Measurements from ENCODE around the gene CYP2B6. TPM values are rescaled to one million over a fixed set of nuclear protein-coding genes. Genes with fewer than 3 reads are reported as not detected.

CYP2B6 gene
- polyA plus RNA-seq, 1 donor from 2014 or later, result not detected

DNA sequence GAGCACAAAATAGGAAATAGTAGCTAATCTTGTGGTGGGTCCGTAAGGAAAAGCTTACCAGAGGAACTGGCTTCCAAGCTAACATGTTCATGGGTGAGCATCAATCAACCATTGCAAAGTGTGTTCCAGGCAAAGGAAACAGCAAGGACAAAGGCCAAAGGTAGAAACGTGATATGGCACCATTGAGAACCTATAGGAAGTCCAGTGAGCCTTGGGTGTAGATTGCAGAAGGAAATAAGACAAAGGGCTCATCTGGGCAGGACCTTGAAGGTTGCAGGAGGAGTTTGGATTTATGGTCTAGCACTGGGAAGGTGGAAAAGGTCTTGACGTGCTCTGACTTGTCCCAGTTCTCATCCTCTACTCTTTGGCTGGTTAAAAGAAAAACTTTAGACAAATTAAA lies 22.3 kb downstream of the CYP2B6 start:
- Histone ChIP-seq H3K79me2 (replicated peaks; ENCODE audit: insufficient read depth, low read length) (no peaks in the 10 kb centered on the region), H2AFZ (ENCODE audit: low read depth, low read length) (no peak overlapping the region), H3K9me2 (ENCODE audit: insufficient read depth, low read length) (no peaks in the 10 kb centered on the region), H4K20me1 (ENCODE audit: insufficient read depth) (no peaks in the 10 kb centered on the region), H3K36me3 (ENCODE audit: insufficient read depth, low read length) (no peaks in the 10 kb centered on the region), H3F3A (ENCODE audit: insufficient read depth, low read length, poor library complexity, severe bottlenecking) (no peaks in the 10 kb centered on the region), H3K27ac (ENCODE audit: low read length) (no peak overlapping the region), H3K9me3 (ENCODE audit: low read length) (no peaks in the 10 kb centered on the region), H3K4me3 (ENCODE audit: low read length) (no peak overlapping the region), H3K9ac (ENCODE audit: low read length) (no peak overlapping the region), H3K27me3 (ENCODE audit: insufficient read depth, low read depth, low read length) (no peaks in the 10 kb centered on the region), H3K4me2 (ENCODE audit: low read length) (no peak overlapping the region)
- TF ChIP-seq, protein P1, sequence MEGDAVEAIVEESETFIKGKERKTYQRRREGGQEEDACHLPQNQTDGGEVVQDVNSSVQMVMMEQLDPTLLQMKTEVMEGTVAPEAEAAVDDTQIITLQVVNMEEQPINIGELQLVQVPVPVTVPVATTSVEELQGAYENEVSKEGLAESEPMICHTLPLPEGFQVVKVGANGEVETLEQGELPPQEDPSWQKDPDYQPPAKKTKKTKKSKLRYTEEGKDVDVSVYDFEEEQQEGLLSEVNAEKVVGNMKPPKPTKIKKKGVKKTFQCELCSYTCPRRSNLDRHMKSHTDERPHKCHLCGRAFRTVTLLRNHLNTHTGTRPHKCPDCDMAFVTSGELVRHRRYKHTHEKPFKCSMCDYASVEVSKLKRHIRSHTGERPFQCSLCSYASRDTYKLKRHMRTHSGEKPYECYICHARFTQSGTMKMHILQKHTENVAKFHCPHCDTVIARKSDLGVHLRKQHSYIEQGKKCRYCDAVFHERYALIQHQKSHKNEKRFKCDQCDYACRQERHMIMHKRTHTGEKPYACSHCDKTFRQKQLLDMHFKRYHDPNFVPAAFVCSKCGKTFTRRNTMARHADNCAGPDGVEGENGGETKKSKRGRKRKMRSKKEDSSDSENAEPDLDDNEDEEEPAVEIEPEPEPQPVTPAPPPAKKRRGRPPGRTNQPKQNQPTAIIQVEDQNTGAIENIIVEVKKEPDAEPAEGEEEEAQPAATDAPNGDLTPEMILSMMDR (IDR thresholded peaks at IDR 0.05; ENCODE audit: poor library complexity, severe bottlenecking), result no peak

DNA sequence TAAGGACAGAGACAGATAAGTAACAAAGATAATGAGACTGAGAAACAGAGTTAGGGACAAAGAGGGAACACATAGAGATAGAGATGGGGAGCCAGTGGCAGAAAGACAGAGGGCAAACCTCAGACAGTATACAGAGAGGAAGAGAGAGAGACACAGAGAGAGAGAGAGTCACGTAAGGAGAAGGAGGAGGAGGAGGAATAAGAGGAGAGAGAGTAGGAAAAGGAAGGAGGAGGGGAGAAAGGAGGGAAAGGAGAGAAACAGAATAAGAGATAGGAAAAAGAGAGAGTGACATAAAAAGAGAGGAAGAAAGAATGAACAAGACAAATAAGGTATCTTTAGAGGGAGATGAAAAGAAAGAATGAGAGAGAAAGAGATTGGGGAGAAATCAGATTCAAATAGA lies 23.6 kb downstream of the CYP2B6 start:
- H3K9ac ChIP-seq (ENCODE audit: low read length), result no peak overlapping the region
- H3K27me3 ChIP-seq (ENCODE audit: insufficient read depth, low read depth, low read length), result no peaks in the 10 kb centered on the region
- H4K20me1 ChIP-seq (ENCODE audit: insufficient read depth), result no peaks in the 10 kb centered on the region
- TF ChIP-seq TAF1 (IDR thresholded peaks at IDR 0.05; ENCODE audit: low read depth) (no peak), POLR2AphosphoS5 (IDR thresholded peaks at IDR 0.05) (no peak), MXI1 (conservative IDR thresholded peaks at IDR 0.05; ENCODE audit: poor library complexity, severe bottlenecking) (no peak)
- TF ChIP-seq, protein P2, sequence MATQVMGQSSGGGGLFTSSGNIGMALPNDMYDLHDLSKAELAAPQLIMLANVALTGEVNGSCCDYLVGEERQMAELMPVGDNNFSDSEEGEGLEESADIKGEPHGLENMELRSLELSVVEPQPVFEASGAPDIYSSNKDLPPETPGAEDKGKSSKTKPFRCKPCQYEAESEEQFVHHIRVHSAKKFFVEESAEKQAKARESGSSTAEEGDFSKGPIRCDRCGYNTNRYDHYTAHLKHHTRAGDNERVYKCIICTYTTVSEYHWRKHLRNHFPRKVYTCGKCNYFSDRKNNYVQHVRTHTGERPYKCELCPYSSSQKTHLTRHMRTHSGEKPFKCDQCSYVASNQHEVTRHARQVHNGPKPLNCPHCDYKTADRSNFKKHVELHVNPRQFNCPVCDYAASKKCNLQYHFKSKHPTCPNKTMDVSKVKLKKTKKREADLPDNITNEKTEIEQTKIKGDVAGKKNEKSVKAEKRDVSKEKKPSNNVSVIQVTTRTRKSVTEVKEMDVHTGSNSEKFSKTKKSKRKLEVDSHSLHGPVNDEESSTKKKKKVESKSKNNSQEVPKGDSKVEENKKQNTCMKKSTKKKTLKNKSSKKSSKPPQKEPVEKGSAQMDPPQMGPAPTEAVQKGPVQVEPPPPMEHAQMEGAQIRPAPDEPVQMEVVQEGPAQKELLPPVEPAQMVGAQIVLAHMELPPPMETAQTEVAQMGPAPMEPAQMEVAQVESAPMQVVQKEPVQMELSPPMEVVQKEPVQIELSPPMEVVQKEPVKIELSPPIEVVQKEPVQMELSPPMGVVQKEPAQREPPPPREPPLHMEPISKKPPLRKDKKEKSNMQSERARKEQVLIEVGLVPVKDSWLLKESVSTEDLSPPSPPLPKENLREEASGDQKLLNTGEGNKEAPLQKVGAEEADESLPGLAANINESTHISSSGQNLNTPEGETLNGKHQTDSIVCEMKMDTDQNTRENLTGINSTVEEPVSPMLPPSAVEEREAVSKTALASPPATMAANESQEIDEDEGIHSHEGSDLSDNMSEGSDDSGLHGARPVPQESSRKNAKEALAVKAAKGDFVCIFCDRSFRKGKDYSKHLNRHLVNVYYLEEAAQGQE (IDR thresholded peaks at IDR 0.05; ENCODE audit: borderline replicate concordance), result no peak
- no peaks in the 10 kb centered on the region for H3K9me2 ChIP-seq (ENCODE audit: insufficient read depth, low read length)
- H3K36me3 ChIP-seq (ENCODE audit: insufficient read depth, low read length), result no peaks in the 10 kb centered on the region
- no peak overlapping the region for H2AFZ ChIP-seq (ENCODE audit: low read depth, low read length)
- H3K27ac ChIP-seq (ENCODE audit: low read length), result no peak overlapping the region
- no peak overlapping the region for H3K4me2 ChIP-seq (ENCODE audit: low read length)
- H3F3A ChIP-seq (ENCODE audit: insufficient read depth, low read length, poor library complexity, severe bottlenecking), result no peaks in the 10 kb centered on the region
- no peaks in the 10 kb centered on the region for H3K79me2 ChIP-seq (replicated peaks; ENCODE audit: insufficient read depth, low read length)
- no peak overlapping the region for H3K4me3 ChIP-seq (ENCODE audit: low read length)
- no peaks in the 10 kb centered on the region for H3K9me3 ChIP-seq (ENCODE audit: low read length)

DNA sequence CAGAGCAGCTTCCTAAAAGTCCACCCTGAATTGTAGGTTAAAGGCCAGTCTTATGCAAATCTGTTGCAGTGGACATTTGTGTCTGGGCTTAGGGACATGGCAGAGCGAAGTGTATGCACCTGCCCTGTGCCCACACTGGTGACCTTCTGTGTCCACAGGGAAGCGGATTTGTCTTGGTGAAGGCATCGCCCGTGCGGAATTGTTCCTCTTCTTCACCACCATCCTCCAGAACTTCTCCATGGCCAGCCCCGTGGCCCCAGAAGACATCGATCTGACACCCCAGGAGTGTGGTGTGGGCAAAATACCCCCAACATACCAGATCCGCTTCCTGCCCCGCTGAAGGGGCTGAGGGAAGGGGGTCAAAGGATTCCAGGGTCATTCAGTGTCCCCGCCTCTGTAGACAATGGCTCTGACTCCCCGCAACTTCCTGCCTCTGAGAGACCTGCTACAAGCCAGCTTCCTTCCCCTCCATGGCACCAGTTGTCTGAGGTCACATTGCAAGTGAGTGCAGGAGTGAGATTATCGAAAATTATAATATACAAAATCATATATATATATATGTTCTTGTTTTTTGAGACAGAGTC lies 25.5 kb downstream of the CYP2B6 start:
- Histone ChIP-seq H3K36me3 (ENCODE audit: insufficient read depth, low read length) (no peaks in the 10 kb centered on the region), H3K9me3 (ENCODE audit: low read length) (no peaks in the 10 kb centered on the region), H3F3A (ENCODE audit: insufficient read depth, low read length, poor library complexity, severe bottlenecking) (no peaks in the 10 kb centered on the region), H3K4me2 (ENCODE audit: low read length) (no peak overlapping the region), H2AFZ (ENCODE audit: low read depth, low read length) (no peak overlapping the region), H3K79me2 (replicated peaks; ENCODE audit: insufficient read depth, low read length) (no peaks in the 10 kb centered on the region), H3K4me3 (ENCODE audit: low read length) (no peak overlapping the region), H3K27me3 (ENCODE audit: insufficient read depth, low read depth, low read length) (no peaks in the 10 kb centered on the region), H4K20me1 (ENCODE audit: insufficient read depth) (no peaks in the 10 kb centered on the region), H3K9ac (ENCODE audit: low read length) (no peak overlapping the region), H3K27ac (ENCODE audit: low read length) (no peak overlapping the region), H3K9me2 (ENCODE audit: insufficient read depth, low read length) (no peaks in the 10 kb centered on the region)
- TF ChIP-seq RAD21 (conservative IDR thresholded peaks at IDR 0.05), result no peak
- no peak for TF ChIP-seq TAF1 (IDR thresholded peaks at IDR 0.05; ENCODE audit: low read depth)
- TF ChIP-seq, protein P2 (IDR thresholded peaks at IDR 0.05; ENCODE audit: borderline replicate concordance), result no peak
- no peak for TF ChIP-seq EZH2 (IDR thresholded peaks at IDR 0.05; ENCODE audit: borderline replicate concordance, insufficient read depth, low read length, poor library complexity, severe bottlenecking)
- TF ChIP-seq, protein P1 (IDR thresholded peaks at IDR 0.05; ENCODE audit: poor library complexity, severe bottlenecking), result no peak
- no peak for TF ChIP-seq POLR2AphosphoS5 (IDR thresholded peaks at IDR 0.05)
- no peak for TF ChIP-seq MXI1 (conservative IDR thresholded peaks at IDR 0.05; ENCODE audit: poor library complexity, severe bottlenecking)
- no peak for TF ChIP-seq SMC3 (conservative IDR thresholded peaks at IDR 0.05; ENCODE audit: poor library complexity)
- no peak for TF ChIP-seq EP300 (conservative IDR thresholded peaks at IDR 0.05; ENCODE audit: poor library complexity, severe bottlenecking)
